Measurements from ENCODE around the gene RASGRF2. TPM values are rescaled to one million over a fixed set of nuclear protein-coding genes. Genes with fewer than 3 reads are reported as not detected.
"Not testable (repeated sequence)": the region's sequence is repeated elsewhere in the genome, so short reads cannot be mapped to it uniquely, and the experiment has no call there.

Gene RASGRF2
- polyA plus RNA-seq, 2 donors: 0.40 to 0.69 TPM

DNA sequence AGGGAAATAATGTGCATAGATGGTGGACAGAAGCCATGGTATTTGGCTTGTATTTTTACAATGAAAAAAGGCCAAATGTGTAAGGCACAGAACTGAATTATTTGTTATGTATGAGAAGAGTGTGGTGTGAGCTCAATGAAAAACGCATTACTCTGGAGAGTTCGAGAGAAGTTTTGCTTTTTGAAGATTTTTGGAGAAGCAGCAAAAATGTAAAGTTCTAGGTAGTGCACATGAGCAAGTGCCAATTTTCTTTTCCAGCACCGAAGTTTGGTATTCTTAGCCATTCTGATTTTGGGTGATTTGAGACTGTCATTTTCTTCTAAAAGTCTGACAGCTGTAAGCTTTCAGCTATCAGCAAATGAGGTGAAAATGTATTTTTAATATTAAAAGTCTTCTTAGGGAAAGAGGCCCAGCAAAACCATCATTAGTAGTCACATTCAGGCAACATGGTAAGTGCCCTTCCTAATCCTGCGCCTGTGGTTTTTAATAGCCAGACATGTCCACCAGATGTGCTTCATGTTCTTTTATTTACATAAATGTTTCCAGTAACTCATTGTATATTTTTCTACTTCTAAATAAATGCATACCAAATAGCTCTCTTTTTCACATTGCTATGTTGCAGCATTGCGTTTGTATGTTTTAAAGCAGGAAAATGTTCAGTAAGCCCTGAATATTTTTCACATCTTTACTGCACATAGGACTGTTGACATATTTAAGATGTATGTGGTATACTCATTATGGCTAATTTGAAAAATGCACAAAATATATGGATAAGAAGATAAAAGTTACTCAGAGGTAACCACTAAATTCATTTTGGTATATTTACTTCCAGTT, 50.4 kb downstream of the RASGRF2 start:
- WGBS, 2 donors: 78 to 83% methylated on average over 5 of the region's 5 CpGs
- Histone ChIP-seq H3K4me1 (ENCODE audit: control insufficient read depth in 2 of 2, insufficient read depth in 2 of 2, low read length in 1 of 2) (no peaks in the 10 kb centered on the region), H3K27ac (ENCODE audit: low read depth in 2 of 2, low read length in 1 of 2) (no peak overlapping the region), H3K27me3 (ENCODE audit: control insufficient read depth in 1 of 2, insufficient read depth in 2 of 2, low read length in 2 of 2) (no peaks in the 10 kb centered on the region), H3K36me3 (ENCODE audit: control insufficient read depth in 2 of 2, insufficient read depth in 2 of 2, low read length in 1 of 2) (no peaks in the 10 kb centered on the region), H3K9me3 (ENCODE audit: control insufficient read depth in 2 of 2, insufficient read depth in 1 of 2, low read depth in 1 of 2, low read length in 1 of 2) (no peaks in the 10 kb centered on the region), H3K4me3 (ENCODE audit: low read depth in 1 of 2, low read length in 2 of 2) (no peak overlapping the region)

GRCh38 chr5:81014348-81014747, 54.2 kb downstream of the RASGRF2 start:
- Histone ChIP-seq H3K9me3 (ENCODE audit: control insufficient read depth in 2 of 2, insufficient read depth in 1 of 2, low read depth in 1 of 2, low read length in 1 of 2) (no peaks in the 10 kb centered on the region), H3K4me3 (ENCODE audit: low read depth in 1 of 2, low read length in 2 of 2) (no peak overlapping the region), H3K4me1 (ENCODE audit: control insufficient read depth in 2 of 2, insufficient read depth in 2 of 2, low read length in 1 of 2) (no peaks in the 10 kb centered on the region), H3K36me3 (ENCODE audit: control insufficient read depth in 2 of 2, insufficient read depth in 2 of 2, low read length in 1 of 2) (no peaks in the 10 kb centered on the region), H3K27me3 (ENCODE audit: control insufficient read depth in 1 of 2, insufficient read depth in 2 of 2, low read length in 2 of 2) (no peaks in the 10 kb centered on the region), H3K27ac (ENCODE audit: low read depth in 2 of 2, low read length in 1 of 2) (no peak overlapping the region)
- 73 to 75% methylated on average over 3 of the region's 3 CpGs for WGBS, 2 donors

DNA sequence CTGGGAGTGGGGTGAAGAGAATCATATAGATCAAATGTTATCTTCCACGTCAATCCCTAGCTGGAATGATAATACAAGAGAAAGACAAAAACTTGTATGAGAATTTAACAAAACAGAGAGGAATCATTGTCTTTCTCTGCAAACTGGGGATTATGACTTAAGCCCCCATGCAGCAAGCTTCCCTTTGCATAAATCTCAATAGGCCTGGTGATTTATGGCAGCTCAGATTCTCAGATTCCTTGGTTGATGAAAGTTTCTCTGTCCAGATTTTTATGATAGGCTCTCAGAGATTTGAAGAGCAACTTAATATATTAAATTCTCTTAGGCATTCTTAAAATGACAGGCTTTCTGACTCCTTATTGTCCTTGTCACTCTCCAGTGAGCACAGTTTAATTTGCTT, 56.0 kb downstream of the RASGRF2 start:
- Histone ChIP-seq H3K9me3 (ENCODE audit: control insufficient read depth in 2 of 2, insufficient read depth in 1 of 2, low read depth in 1 of 2, low read length in 1 of 2) (no peaks in the 10 kb centered on the region), H3K36me3 (ENCODE audit: control insufficient read depth in 2 of 2, insufficient read depth in 2 of 2, low read length in 1 of 2) (no peaks in the 10 kb centered on the region), H3K27me3 (ENCODE audit: control insufficient read depth in 1 of 2, insufficient read depth in 2 of 2, low read length in 2 of 2) (no peaks in the 10 kb centered on the region), H3K4me3 (ENCODE audit: low read depth in 1 of 2, low read length in 2 of 2) (no peak overlapping the region), H3K27ac (ENCODE audit: low read depth in 2 of 2, low read length in 1 of 2) (no peak overlapping the region), H3K4me1 (ENCODE audit: control insufficient read depth in 2 of 2, insufficient read depth in 2 of 2, low read length in 1 of 2) (no peaks in the 10 kb centered on the region)
- 0 to 26% methylated on average over 1 of the region's 1 CpG for WGBS, 2 donors

- Histone ChIP-seq H3K4me3 (ENCODE audit: low read depth in 1 of 2, low read length in 2 of 2) (no peak overlapping the region), H3K27ac (ENCODE audit: low read depth in 2 of 2, low read length in 1 of 2) (no peak overlapping the region), H3K36me3 (ENCODE audit: control insufficient read depth in 2 of 2, insufficient read depth in 2 of 2, low read length in 1 of 2) (no peaks in the 10 kb centered on the region), H3K9me3 (ENCODE audit: control insufficient read depth in 2 of 2, insufficient read depth in 1 of 2, low read depth in 1 of 2, low read length in 1 of 2) (peaks cover 0 to 2% of the 10 kb centered on the region in 2 donors), H3K4me1 (ENCODE audit: control insufficient read depth in 2 of 2, insufficient read depth in 2 of 2, low read length in 1 of 2) (no peaks in the 10 kb centered on the region), H3K27me3 (ENCODE audit: control insufficient read depth in 1 of 2, insufficient read depth in 2 of 2, low read length in 2 of 2) (no peaks in the 10 kb centered on the region)
- WGBS, 2 donors: 69 to 77% methylated on average over 2 of the region's 2 CpGs
These were observed 57.2 kb downstream of the RASGRF2 start for GRCh38 chr5:81017320-81017719.

- not testable (repeated sequence) for H3K36me3 ChIP-seq (ENCODE audit: control insufficient read depth in 2 of 2, insufficient read depth in 2 of 2, low read length in 1 of 2); H3K27me3 ChIP-seq (ENCODE audit: control insufficient read depth in 1 of 2, insufficient read depth in 2 of 2, low read length in 2 of 2); H3K27ac ChIP-seq (ENCODE audit: low read depth in 2 of 2, low read length in 1 of 2); H3K9me3 ChIP-seq (ENCODE audit: control insufficient read depth in 2 of 2, insufficient read depth in 1 of 2, low read depth in 1 of 2, low read length in 1 of 2); H3K4me3 ChIP-seq (ENCODE audit: low read depth in 1 of 2, low read length in 2 of 2); H3K4me1 ChIP-seq (ENCODE audit: control insufficient read depth in 2 of 2, insufficient read depth in 2 of 2, low read length in 1 of 2)
- 90% methylated on average over 6 of the region's 6 CpGs for WGBS, 2 donors
These were observed 58.4 kb downstream of the RASGRF2 start for GRCh38 chr5:81018608-81019007.

DNA sequence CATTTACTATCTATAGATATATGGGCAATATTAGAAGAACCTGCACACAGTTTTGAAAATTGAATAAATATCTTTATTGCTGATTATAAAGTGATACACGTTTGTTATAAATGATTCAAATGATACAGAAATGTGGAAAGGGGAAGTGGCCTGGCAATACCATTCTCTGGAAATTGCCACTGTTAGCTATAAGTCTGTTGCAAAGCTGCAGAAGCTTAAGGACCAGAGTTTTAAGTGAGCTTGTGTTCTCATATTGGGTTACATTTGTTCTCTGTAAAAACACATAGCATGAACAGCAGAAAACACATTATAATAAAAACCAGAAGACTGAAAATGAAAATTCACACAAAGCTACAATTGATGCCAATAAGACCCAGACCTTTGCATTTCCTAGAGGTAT, 59.6 kb downstream of the RASGRF2 start:
- H3K9me3 ChIP-seq (ENCODE audit: control insufficient read depth in 2 of 2, insufficient read depth in 1 of 2, low read depth in 1 of 2, low read length in 1 of 2): peaks cover 0 to 2% of the 10 kb centered on the region in 2 donors

GRCh38 chr5:81020478-81021167, 60.5 kb downstream of the RASGRF2 start:
- 82 to 88% methylated on average over 6 of the region's 6 CpGs for WGBS, 2 donors
- Histone ChIP-seq H3K4me1 (ENCODE audit: control insufficient read depth in 2 of 2, insufficient read depth in 2 of 2, low read length in 1 of 2) (no peaks in the 10 kb centered on the region), H3K36me3 (ENCODE audit: control insufficient read depth in 2 of 2, insufficient read depth in 2 of 2, low read length in 1 of 2) (no peaks in the 10 kb centered on the region), H3K27ac (ENCODE audit: low read depth in 2 of 2, low read length in 1 of 2) (no peak overlapping the region), H3K4me3 (ENCODE audit: low read depth in 1 of 2, low read length in 2 of 2) (no peak overlapping the region), H3K27me3 (ENCODE audit: control insufficient read depth in 1 of 2, insufficient read depth in 2 of 2, low read length in 2 of 2) (no peaks in the 10 kb centered on the region), H3K9me3 (ENCODE audit: control insufficient read depth in 2 of 2, insufficient read depth in 1 of 2, low read depth in 1 of 2, low read length in 1 of 2) (peaks cover 0 to 2% of the 10 kb centered on the region in 2 donors)

More for the DNA sequence above, 59.6 kb downstream of the RASGRF2 start:
- Histone ChIP-seq H3K27ac (ENCODE audit: low read depth in 2 of 2, low read length in 1 of 2) (no peak overlapping the region), H3K4me1 (ENCODE audit: control insufficient read depth in 2 of 2, insufficient read depth in 2 of 2, low read length in 1 of 2) (no peaks in the 10 kb centered on the region), H3K4me3 (ENCODE audit: low read depth in 1 of 2, low read length in 2 of 2) (no peak overlapping the region), H3K36me3 (ENCODE audit: control insufficient read depth in 2 of 2, insufficient read depth in 2 of 2, low read length in 1 of 2) (no peaks in the 10 kb centered on the region), H3K27me3 (ENCODE audit: control insufficient read depth in 1 of 2, insufficient read depth in 2 of 2, low read length in 2 of 2) (no peaks in the 10 kb centered on the region)
- 58 to 60% methylated on average over 1 of the region's 1 CpG for WGBS, 2 donors

GRCh38 chr5:81021486-81021885, 61.3 kb downstream of the RASGRF2 start:
- H3K36me3 ChIP-seq (ENCODE audit: control insufficient read depth in 2 of 2, insufficient read depth in 2 of 2, low read length in 1 of 2): no peaks in the 10 kb centered on the region
- no peak overlapping the region for H3K4me3 ChIP-seq (ENCODE audit: low read depth in 1 of 2, low read length in 2 of 2)
- H3K9me3 ChIP-seq (ENCODE audit: control insufficient read depth in 2 of 2, insufficient read depth in 1 of 2, low read depth in 1 of 2, low read length in 1 of 2): peaks cover 0 to 2% of the 10 kb centered on the region in 2 donors
- H3K4me1 ChIP-seq (ENCODE audit: control insufficient read depth in 2 of 2, insufficient read depth in 2 of 2, low read length in 1 of 2): no peaks in the 10 kb centered on the region
- H3K27me3 ChIP-seq (ENCODE audit: control insufficient read depth in 1 of 2, insufficient read depth in 2 of 2, low read length in 2 of 2): no peaks in the 10 kb centered on the region
- no peak overlapping the region for H3K27ac ChIP-seq (ENCODE audit: low read depth in 2 of 2, low read length in 1 of 2)
- 73 to 84% methylated on average over 4 of the region's 4 CpGs for WGBS, 2 donors

GRCh38 chr5:81021951-81022687, 62.0 kb downstream of the RASGRF2 start:
- no peak overlapping the region for H3K27ac ChIP-seq (ENCODE audit: low read depth in 2 of 2, low read length in 1 of 2)
- no peak overlapping the region for H3K4me3 ChIP-seq (ENCODE audit: low read depth in 1 of 2, low read length in 2 of 2)
- 84 to 85% methylated on average over 10 of the region's 10 CpGs for WGBS, 2 donors
- peaks cover 0 to 2% of the 10 kb centered on the region in 2 donors for H3K9me3 ChIP-seq (ENCODE audit: control insufficient read depth in 2 of 2, insufficient read depth in 1 of 2, low read depth in 1 of 2, low read length in 1 of 2)
- H3K27me3 ChIP-seq (ENCODE audit: control insufficient read depth in 1 of 2, insufficient read depth in 2 of 2, low read length in 2 of 2): no peaks in the 10 kb centered on the region
- no peaks in the 10 kb centered on the region for H3K36me3 ChIP-seq (ENCODE audit: control insufficient read depth in 2 of 2, insufficient read depth in 2 of 2, low read length in 1 of 2)
- no peaks in the 10 kb centered on the region for H3K4me1 ChIP-seq (ENCODE audit: control insufficient read depth in 2 of 2, insufficient read depth in 2 of 2, low read length in 1 of 2)
